HEK293 (cell line): Measurements from ENCODE around the gene RCC1.

ENCODE experiments used
- CTCF ChIA-PET: fragments of 350-600 bp; formaldehyde crosslinking; extraction: SDS; loops from one replicate; lab custom pipeline; 2021; ENCODE audit warnings: antibody characterized with exemption; lab: Yijun Ruan, JAX
- POLR2A ChIA-PET: fragments of 300-600 bp; formaldehyde crosslinking; extraction: SDS; loops from one replicate; lab custom pipeline; 2020; ENCODE audit warnings: antibody characterized with exemption, inconsistent platforms; lab: Yijun Ruan, JAX
- H3K27ac ChIP-seq: fragments of 200-500 bp; sonication (Bioruptor generic); 2 replicates; pipeline ENCODE4 v1.5.1; 2014; ENCODE audit warnings: low read depth, low read length, control low read depth, inconsistent platforms; ENCODE audit errors: extremely low read depth
- H3K36me3 ChIP-seq, 2 experiments: fragments of 200-500 bp in 1 of 2; sonication (Bioruptor generic) in 1 of 2; 1 replicate in 1 of 2; 2 replicates in 1 of 2; pipeline ENCODE4 v1.5.1; 2014 to 2017; ENCODE audit warnings: inconsistent platforms in 2 of 2, low read length in 2 of 2; ENCODE audit not compliant: control insufficient read depth in 2 of 2, insufficient read depth in 1 of 2
- H3K4me1 ChIP-seq: fragments of 200-500 bp; sonication (Bioruptor generic); 2 replicates; pipeline ENCODE4 v1.5.1; 2014; ENCODE audit warnings: mild to moderate bottlenecking, low read length, inconsistent platforms; ENCODE audit not compliant: control insufficient read depth, insufficient read depth
- H3K4me3 ChIP-seq: 2 replicates; pipeline ENCODE4 v1.5.1; 2011; ENCODE audit warnings: low read depth, mild to moderate bottlenecking, control low read depth, low read length, moderate library complexity
- H3K9me3 ChIP-seq: fragments of 200-500 bp; sonication (Bioruptor generic); 2 replicates; pipeline ENCODE4 v1.5.1; 2014; ENCODE audit warnings: low read depth, low read length, inconsistent platforms; ENCODE audit not compliant: control insufficient read depth, insufficient read depth
- GLI4 ChIP-seq: fragments of 450-650 bp; formaldehyde crosslinking; IDR thresholded peaks from 2 replicates; pipeline ENCODE4 v1.5.1; 2016; ENCODE audit warnings: missing biosample characterization, missing genetic modification characterization
- MYNN ChIP-seq: fragments of 450-650 bp; formaldehyde crosslinking; IDR thresholded peaks from 2 replicates; pipeline ENCODE4 v1.5.1; 2016; ENCODE audit warnings: missing biosample characterization, missing genetic modification characterization, borderline replicate concordance
- PBX3 ChIP-seq: sonication (generic); formaldehyde crosslinking; IDR thresholded peaks from 2 replicates; pipeline ENCODE4 v1.8.1; 2022; ENCODE audit warnings: mild to moderate bottlenecking, moderate library complexity, missing genetic modification reagents
- SCRT1 ChIP-seq: fragments of 450-650 bp; formaldehyde crosslinking; IDR thresholded peaks from 2 replicates; pipeline ENCODE4 v1.5.1; 2016; ENCODE audit warnings: missing biosample characterization, missing genetic modification characterization, borderline replicate concordance
- ZBTB20 ChIP-seq: fragments of 450-650 bp; formaldehyde crosslinking; IDR thresholded peaks from 2 replicates; pipeline ENCODE4 v1.5.1; 2016; ENCODE audit warnings: missing biosample characterization, missing genetic modification characterization
- ZBTB44 ChIP-seq: fragments of 450-650 bp; IDR thresholded peaks from 2 replicates; pipeline ENCODE4 v1.5.1; 2018; ENCODE audit warnings: missing biosample characterization, mild to moderate bottlenecking, missing genetic modification characterization
- ZNF112 ChIP-seq: fragments of 450-650 bp; formaldehyde crosslinking; IDR thresholded peaks from 2 replicates; pipeline ENCODE4 v1.5.0; 2017; ENCODE audit warnings: missing biosample characterization, missing genetic modification characterization
- ZNF133 ChIP-seq: fragments of 450-650 bp; formaldehyde crosslinking; IDR thresholded peaks from 2 replicates; pipeline ENCODE4 v1.5.1; 2016; ENCODE audit warnings: missing biosample characterization, missing genetic modification characterization
- ZNF148 ChIP-seq: fragments of 450-650 bp; formaldehyde crosslinking; IDR thresholded peaks from 2 replicates; pipeline ENCODE4 v1.5.0; 2017; ENCODE audit warnings: missing biosample characterization, missing genetic modification characterization, borderline replicate concordance
- ZNF157 ChIP-seq: fragments of 450-650 bp; formaldehyde crosslinking; IDR thresholded peaks from 2 replicates; pipeline ENCODE4 v1.5.1; 2016; ENCODE audit warnings: missing biosample characterization, missing genetic modification characterization
- ZNF18 ChIP-seq: fragments of 450-650 bp; formaldehyde crosslinking; IDR thresholded peaks from 2 replicates; pipeline ENCODE4 v1.5.1; 2016; ENCODE audit warnings: missing biosample characterization, missing genetic modification characterization
- ZNF19 ChIP-seq: fragments of 450-650 bp; formaldehyde crosslinking; IDR thresholded peaks from 2 replicates; pipeline ENCODE4; 2016; ENCODE audit warnings: missing biosample characterization, missing genetic modification characterization, low read depth
- ZNF223 ChIP-seq: fragments of 450-650 bp; formaldehyde crosslinking; IDR thresholded peaks from 2 replicates; pipeline ENCODE4 v1.5.1; 2016; ENCODE audit warnings: missing biosample characterization, missing genetic modification characterization
- ZNF26 ChIP-seq: fragments of 450-650 bp; formaldehyde crosslinking; IDR thresholded peaks from 2 replicates; pipeline ENCODE4 v1.5.1; 2016; ENCODE audit warnings: missing biosample characterization, missing genetic modification characterization
- ZNF302 ChIP-seq: fragments of 450-650 bp; formaldehyde crosslinking; IDR thresholded peaks from 2 replicates; pipeline ENCODE4 v1.5.1; 2016; ENCODE audit warnings: missing biosample characterization, missing genetic modification characterization, low read depth
- ZNF37A ChIP-seq: fragments of 450-650 bp; IDR thresholded peaks from 2 replicates; pipeline ENCODE4 v1.5.1; 2018; ENCODE audit warnings: missing biosample characterization, missing genetic modification characterization
- ZNF501 ChIP-seq: fragments of 450-650 bp; formaldehyde crosslinking; IDR thresholded peaks from 2 replicates; pipeline ENCODE4 v1.5.1; 2016; ENCODE audit warnings: missing biosample characterization, missing genetic modification characterization
- ZNF561 ChIP-seq: fragments of 450-650 bp; IDR thresholded peaks from 2 replicates; pipeline ENCODE4 v1.5.1; 2018; ENCODE audit warnings: missing biosample characterization, missing genetic modification characterization, borderline replicate concordance
- ZNF600 ChIP-seq: fragments of 450-650 bp; formaldehyde crosslinking; IDR thresholded peaks from 2 replicates; pipeline ENCODE4 v1.5.1; 2016; ENCODE audit warnings: missing biosample characterization, missing genetic modification characterization
- ZNF692 ChIP-seq: fragments of 450-650 bp; formaldehyde crosslinking; IDR thresholded peaks from 2 replicates; pipeline ENCODE4 v1.5.1; 2016; ENCODE audit warnings: missing biosample characterization, missing genetic modification characterization
- ZNF776 ChIP-seq: fragments of 450-650 bp; formaldehyde crosslinking; IDR thresholded peaks from 2 replicates; pipeline ENCODE4 v1.5.0; 2017; ENCODE audit warnings: missing biosample characterization, missing genetic modification characterization, borderline replicate concordance
- ZXDB ChIP-seq: fragments of 450-650 bp; formaldehyde crosslinking; IDR thresholded peaks from 2 replicates; pipeline ENCODE4 v1.5.1; 2016; ENCODE audit warnings: missing biosample characterization, missing genetic modification characterization

Gene RCC1

GRCh38 chr1:28551381-28551780 lies 45.5 kb downstream of the RCC1 start:
- no peaks in the 10 kb centered on the region for H3K4me1 ChIP-seq
- ChIA-PET CTCF (interaction anchor here (0.6 to 0.7 kb wide), 2 partner anchors 29 to 330 kb away, joined by 3 to 5 read pairs; no protein-coding TSS in a partner anchor), POLR2A (interaction anchor here (0.5 to 4.2 kb wide), 6 partner anchors 10 to 97 kb away, joined by 3 to 49 read pairs (median 4); partner anchors contain the start of gene RNU11)
- no peak overlapping the region for H3K27ac ChIP-seq
- TF ChIP-seq ZNF18 (tag by site-specific recombination) (no peak), ZNF302 (no peak), ZNF26 (tag by site-specific recombination) (no peak), ZNF600 (tag by site-specific recombination) (peak; percentile 68), ZNF37A (tag by site-specific recombination) (no peak), ZNF112 (no peak)
- H3K36me3 ChIP-seq, result peaks cover 15 to 18% of the 10 kb centered on the region in 2 experiments
- no peak overlapping the region for H3K4me3 ChIP-seq
- H3K9me3 ChIP-seq, result no peaks in the 10 kb centered on the region

- ChIA-PET POLR2A (interaction anchor here (0.5 to 4.2 kb wide), 10 partner anchors 12 to 90 kb away, joined by 3 to 49 read pairs (median 4); partner anchors contain the start of genes RCC1 and TAF12), CTCF (interaction anchor here (0.5 to 1.5 kb wide), 4 partner anchors 16 to 997 kb away, joined by 3 to 7 read pairs (median 5); no protein-coding TSS in a partner anchor)
- peak within 1 kb of the TSS; percentile 69 for H3K27ac ChIP-seq
- peaks cover 26 to 31% of the 10 kb centered on the region in 2 experiments for H3K36me3 ChIP-seq
- H3K9me3 ChIP-seq, result no peaks in the 10 kb centered on the region
- H3K4me3 ChIP-seq, result peak within 1 kb of the TSS; percentile 58
- no peaks in the 10 kb centered on the region for H3K4me1 ChIP-seq
- no peak for TF ChIP-seq ZNF148
- TF ChIP-seq ZNF157 (tag by site-specific recombination), result no peak
- TF ChIP-seq ZNF133 (tag by site-specific recombination), result no peak
- TF ChIP-seq ZNF223 (tag by site-specific recombination), result no peak
- TF ChIP-seq GLI4 (tag by site-specific recombination), result peak; percentile 70; the same call in 1 of the 2 replicates
- TF ChIP-seq ZNF692 (tag by site-specific recombination), result peak; percentile 93
- TF ChIP-seq ZXDB (tag by site-specific recombination), result peak; percentile 84
- no peak for TF ChIP-seq MYNN (tag by site-specific recombination)
- TF ChIP-seq SCRT1 (tag by site-specific recombination), result 0 out of 2 replicates have a peak, but pooled peaks have one; percentile 39
- TF ChIP-seq ZNF19 (tag by site-specific recombination), result no peak
- peak; percentile 70; the same call in 1 of the 2 replicates for TF ChIP-seq ZBTB44 (tag by site-specific recombination)
- TF ChIP-seq PBX3 (CRISPR knock-in tag), result peak; percentile 42; the same call in 1 of the 2 replicates
- TF ChIP-seq ZNF501 (tag by site-specific recombination), result peak; percentile 80; the same call in 1 of the 2 replicates
- TF ChIP-seq ZBTB20 (tag by site-specific recombination), result peak; percentile 85
- no peak for TF ChIP-seq ZNF776 (tag by site-specific recombination)
- 0 out of 2 replicates have a peak, but pooled peaks have one; percentile 2 for TF ChIP-seq ZNF561
Observed at GRCh38 chr1:28552758-28553663, 47.2 kb downstream of the RCC1 start, which contains the start of gene TRNAU1AP. TSS of gene TRNAU1AP (plus strand) at chr1:28553085. CDS start at chr1:28553111, 26 bp downstream.
